Hematopoietic multipotent progenitor cell treated with erythropoietin and hydrocortisone succinate and interleukin-3 and kit ligand, for 8 days (in vitro differentiated cells): ENCODE measurements around the gene DIAPH3.

ENCODE experiments used
- DNase-seq: peaks from one replicate; pipeline ENCODE4 v3.0.0-alpha.2; 2015

DIAPH3 gene

GRCh38 chr13:59755632-59756290 is 408.0 kb downstream of the DIAPH3 start:
- DNase-seq, result no peak

DNA sequence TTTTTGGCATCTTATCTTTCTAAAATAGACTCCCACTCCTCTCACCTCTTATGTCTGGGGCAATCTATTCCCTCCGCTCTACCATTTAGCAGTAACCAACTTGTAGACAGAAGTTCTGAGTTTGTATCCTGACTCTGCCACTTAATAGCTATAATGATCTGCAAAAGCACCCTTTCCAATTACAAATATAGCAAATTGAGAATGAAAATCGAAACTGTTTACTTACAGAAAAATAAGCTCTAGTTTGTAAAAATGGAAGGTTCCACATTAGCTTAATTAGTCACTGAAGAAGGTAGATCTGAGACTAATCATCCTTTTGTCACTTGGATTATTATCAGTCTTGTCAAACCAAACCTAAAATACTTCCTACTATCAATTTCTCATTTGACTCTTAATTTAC is 409.3 kb downstream of the DIAPH3 start:
- DNase-seq, result no peak

DNA sequence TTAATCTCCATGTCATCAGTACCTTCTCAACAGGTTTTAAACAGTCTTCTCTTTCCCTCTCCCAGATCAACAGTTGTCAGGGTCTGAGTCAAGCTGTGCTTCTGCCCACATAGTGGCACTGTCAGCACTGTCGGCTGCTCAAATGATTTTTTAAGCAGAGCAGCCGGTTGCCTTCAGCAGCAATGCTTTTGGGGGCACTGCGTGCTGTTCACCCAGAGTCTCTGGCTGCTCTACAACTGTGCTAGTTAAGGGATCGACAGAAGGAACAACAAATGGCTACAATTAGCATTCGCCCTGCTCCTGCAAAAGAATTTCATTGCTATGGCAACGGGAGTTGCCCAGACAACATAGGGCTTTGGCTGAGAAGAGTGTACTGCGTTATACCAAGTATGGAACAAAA is 412.9 kb downstream of the DIAPH3 start:
- DNase-seq, result no peak

- no peak for DNase-seq
These were observed 415.7 kb downstream of the DIAPH3 start for GRCh38 chr13:59748046-59748445.

DNA sequence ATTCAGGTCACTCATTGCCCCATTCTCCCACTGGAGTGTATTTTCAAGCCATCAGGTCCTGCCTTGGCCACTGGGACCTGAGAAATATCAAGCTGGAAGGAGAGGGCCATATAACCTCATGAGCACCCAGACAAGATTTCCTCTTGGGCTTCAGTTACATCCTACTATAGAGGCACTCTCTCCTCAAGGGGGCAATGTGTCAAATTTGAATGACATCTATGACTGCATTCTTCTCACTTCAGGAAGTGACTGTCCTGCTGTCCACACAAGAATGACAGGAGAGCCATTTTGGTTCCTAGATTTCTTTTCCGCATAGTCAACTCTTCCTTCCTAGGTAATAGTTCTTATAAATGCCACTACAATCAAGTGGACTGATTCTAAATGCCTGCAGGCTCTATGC is 416.2 kb downstream of the DIAPH3 start:
- peak; percentile 6 for DNase-seq

GRCh38 chr13:59746291-59746962 is 417.3 kb downstream of the DIAPH3 start:
- no peak for DNase-seq

GRCh38 chr13:59745392-59745788 is 418.3 kb downstream of the DIAPH3 start:
- no peak for DNase-seq

DNA sequence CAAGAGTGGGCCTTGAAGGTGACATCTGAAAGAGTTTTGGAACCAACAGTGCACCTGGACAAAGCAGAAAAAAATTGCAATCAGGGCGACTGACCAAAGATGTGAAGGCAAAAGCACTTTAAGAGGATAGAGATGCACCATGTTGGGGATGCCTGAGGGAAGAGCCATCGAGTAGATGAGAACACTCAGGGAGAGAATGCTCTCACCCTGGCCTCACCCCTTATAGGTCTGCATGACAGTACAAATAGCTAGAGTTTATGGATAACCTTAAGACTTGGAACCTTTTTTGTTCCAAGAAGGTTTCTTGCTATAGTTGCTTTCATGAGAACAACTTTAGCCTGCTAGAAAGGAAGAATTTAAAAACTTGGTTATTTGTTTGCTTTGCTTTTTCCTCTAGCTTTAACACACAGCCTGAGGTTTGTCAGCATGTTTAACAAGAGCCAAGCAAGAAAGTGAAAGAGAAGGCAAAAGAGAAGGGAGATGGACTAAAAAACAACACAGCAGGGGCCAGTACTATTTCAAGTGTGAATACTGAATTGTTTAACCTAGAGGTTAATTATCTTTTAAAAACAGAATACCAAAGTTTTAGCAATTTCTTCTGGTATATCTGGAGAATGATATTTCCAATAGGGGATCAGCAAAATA is 418.9 kb downstream of the DIAPH3 start:
- no peak for DNase-seq

DNA sequence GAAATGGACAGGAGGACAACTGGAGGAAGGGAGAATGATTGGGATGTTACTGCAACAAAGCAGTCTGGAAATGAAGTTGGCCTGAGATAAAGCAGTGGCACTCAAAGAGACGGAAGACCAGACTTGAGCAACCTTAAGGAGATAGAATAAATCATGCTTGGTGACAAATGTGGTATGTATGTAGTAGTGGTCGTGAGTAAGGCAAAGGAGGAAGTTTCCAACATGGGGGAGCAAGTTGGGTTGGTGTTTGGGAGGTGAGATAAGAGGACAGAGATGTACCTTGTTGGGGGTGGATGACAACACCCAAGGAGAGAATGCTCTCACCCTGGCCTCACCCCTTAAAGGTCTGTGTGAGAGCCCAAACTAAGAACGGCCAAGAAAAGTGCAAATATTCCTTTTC is 420.5 kb downstream of the DIAPH3 start:
- no peak for DNase-seq

DNA sequence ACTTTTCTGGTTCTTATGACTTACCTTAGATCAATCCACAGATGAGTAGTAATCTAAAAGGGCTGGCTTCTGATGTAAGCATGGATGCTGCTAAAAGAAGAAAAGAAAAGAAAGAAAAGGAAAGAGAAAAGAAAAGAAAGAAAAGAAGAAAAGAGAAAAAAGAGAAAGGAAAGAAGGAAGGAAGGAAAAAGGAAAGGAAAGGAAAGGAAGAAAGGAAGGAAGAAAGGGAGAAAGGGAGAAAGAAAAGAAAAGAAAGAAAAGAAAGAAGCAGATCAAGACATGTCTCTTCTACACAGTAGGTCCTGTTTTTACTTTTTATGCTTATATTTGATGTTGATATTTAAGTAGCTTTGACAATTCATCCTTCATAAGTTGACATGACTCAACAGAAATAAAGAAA is 421.3 kb downstream of the DIAPH3 start:
- no peak for DNase-seq

DNA sequence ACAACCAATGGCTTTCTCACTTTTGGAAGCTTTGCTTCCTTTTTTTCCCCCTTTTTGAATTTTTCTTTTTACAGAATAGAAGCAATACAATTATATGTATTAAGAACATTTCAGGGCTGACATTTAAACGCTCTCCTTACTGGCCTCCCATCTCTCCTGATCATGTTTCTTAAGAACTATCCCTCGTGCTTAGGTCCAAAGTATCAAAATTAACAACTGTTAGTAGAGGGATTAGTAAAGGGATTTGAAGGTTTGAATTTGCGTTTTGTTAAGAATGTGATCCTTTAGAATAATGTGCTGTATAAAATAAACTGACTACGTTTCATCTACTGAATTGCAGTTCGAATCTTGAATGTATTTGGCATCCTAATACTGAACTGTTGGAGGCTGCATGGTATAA is 424.8 kb downstream of the DIAPH3 start:
- no peak for DNase-seq

GRCh38 chr13:59734393-59734792 is 429.3 kb downstream of the DIAPH3 start:
- DNase-seq, result no peak

DNA sequence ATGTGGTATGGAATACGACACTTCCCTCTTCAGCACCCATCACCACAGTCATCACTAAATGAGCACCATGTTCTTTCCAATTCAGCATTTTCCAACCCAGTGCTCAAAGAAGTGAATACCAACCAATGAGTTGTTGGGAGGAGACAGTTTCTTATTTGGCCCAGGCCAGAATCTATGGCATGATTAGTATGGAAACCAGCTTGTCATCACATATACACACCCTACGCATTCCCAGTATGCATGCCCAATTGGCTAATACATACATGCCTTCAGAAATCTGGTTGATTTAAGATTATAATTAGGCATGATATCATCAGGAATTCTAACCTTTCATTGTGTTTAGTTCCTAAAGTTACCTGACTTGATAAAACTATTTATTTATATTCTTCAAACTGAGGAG is 430.0 kb downstream of the DIAPH3 start:
- DNase-seq, result no peak

- DNase-seq, result no peak
These were observed 433.7 kb downstream of the DIAPH3 start for GRCh38 chr13:59730026-59730425.

DNA sequence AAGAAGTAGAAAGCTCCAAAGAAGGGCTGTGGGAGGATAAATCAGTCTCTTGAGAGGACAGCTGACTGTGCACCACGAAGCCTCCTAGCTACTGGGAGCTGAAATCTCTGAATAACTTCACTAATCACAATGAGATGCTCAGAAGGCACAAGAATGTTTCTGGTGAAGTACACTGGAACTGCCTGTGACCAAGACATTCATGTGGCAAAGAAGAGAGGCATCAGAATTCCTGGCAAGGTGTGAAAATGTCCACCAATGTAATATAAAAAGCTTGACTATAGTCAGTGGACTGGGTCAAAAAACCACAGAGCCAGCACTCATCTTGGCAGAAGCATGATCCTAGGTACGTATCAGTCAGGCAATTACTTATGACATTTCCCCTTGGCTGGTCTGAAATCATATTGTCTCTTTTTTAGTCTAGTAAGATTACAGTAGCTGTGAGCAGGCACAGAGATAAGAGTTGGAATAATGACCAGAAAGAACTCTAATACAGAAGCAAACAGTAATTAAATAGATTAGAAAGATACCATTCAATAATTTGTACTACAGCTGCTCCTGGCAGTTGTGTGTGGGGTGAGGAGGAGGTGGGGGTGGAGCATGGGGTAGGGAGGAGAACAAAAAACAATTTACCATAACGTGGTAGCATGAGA is 434.7 kb downstream of the DIAPH3 start:
- DNase-seq, result no peak

DNA sequence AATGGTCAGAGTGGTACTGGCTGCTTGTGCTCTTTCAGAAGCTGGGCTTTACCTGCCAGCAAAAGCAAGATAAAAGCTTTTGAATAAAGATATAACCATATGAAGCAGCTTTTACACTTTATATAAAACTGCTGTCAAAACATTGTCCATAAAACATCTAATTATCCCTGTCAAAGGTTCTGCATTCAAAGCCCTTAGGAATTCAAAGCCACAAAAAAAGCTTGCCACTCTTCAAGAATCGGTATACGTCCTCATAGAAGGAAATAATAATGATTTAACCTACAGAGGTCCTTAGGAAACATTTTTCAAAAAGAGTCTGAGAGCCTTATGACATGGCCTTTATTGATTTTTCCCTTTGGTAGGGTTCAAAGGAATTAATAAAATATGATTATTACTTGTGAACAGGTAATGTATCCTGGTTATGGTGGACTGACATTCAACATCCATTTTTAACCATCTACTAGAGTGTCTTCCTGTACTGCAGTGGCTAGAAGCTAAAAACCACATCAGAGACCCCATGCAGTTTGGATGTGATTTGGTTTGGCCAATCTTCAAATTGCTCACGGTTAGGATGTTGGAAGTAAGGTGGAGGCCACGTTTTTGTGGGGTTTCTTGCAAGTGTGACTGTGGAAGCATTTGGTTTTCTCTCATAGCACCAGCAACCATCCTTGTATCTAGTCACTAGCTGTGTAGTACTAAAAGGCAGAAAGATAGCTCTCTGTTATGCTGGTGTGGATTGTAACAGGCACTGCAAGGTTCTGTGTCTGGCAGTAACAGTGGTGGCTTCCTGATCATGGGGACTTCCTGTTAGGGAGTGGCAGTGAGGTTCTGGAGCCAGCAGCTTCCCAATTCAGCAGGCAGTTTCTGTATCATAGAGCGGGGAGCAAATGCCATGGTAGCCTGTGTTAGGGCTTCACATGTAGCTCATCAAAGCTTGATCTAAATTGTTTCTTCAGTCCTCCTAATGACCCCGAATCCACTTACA is 441.5 kb downstream of the DIAPH3 start:
- DNase-seq, result no peak

DNA sequence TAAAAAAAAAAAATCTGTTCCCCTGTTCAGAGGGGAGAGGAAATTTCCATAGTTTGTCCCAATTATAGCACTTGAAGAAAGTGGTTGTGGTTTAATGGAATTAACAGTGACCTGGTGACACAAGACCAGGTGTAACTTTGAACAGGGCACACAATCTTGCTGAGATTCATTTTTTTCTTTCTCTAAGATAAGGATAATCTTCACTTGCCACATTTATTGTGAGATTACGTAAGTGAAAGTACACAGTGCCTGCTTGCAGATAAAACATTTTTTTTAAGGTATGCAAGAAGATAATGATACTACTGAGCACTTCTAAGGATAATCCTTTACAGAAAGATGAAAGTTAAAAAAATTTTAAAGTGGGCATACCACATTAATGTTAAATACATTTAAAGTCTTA is 448.1 kb downstream of the DIAPH3 start:
- DNase-seq, result no peak

DNA sequence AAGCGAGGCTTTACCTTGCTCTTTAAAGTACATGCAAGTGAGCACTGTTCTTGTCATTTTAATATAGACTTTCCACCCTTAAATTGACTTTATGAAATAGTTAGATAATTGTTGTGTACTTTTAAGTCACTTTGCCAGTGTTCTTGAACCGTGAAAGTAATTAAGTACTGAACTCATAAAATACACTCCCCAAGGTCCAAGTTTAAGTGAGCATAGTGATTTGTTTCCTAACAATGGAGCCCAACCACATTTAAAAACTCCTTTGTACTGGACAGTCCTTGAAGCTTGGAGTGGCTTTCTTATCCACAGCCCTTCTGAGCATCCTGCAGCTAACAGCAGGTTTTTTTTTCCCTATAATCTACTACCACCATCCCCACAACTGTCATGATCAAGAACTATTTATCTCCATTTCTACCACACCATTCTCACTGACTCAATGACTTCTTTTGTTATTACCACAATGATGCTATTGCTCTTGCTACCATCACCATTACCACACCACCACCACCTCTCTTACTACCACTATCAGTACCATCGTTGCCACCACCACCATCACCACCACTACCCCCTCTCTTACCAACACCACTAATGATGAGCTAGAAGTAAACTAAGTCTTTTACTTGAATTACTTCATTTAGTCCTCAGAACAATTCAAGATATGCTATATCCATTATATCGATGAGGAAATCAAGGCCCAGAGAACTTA is 452.6 kb downstream of the DIAPH3 start:
- DNase-seq, result no peak

DNA sequence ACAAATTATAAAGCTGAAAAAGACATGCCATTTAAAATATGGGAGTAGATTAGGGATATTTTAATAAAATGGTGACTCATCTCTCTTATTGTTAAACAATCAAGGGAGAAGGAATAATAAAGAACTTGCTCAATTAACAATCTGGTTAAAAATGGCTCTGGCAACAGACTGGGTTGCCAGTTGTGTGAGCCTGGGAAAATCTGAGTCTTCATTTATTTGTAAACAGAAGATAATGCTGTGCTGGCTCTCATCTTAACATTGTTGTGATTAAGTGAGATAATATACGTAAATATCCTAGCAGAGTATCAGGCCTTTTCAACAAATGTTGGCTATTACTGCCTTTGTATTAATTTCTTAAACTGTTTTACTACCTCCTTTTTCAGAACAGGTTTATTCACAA is 453.3 kb downstream of the DIAPH3 start:
- DNase-seq, result no peak

- no peak for DNase-seq
These were observed 457.4 kb downstream of the DIAPH3 start for GRCh38 chr13:59706101-59706976.

DNA sequence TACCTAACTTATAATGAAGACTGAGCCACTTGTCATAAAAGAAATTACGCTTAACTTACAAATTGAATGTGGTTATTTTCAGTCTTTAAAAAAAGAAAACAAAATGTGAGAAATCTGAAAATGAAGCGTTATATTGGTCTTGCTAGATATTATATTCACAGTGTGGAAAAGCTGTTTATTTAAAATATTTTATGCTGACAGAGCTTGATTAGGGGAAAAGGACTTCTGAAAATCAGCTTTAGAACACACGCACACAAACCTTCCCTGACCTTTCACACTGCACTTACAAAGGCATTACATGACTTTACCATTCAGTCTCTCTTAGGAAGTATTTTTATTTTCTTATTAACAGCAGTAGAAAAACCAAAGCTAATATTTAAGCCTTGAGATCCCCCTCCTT is 461.5 kb downstream of the DIAPH3 start:
- no peak for DNase-seq
